Neural cell (in vitro differentiated cells): ENCODE measurements around the gene CSF2. TPM values are rescaled to one million over a fixed set of nuclear protein-coding genes. Genes with fewer than 3 reads are reported as not detected.

Experiments
- polyA plus RNA-seq: library from polyadenylated mRNA; depleted of rRNA; stranded (reverse); fragments of >200 nt; gene quantifications from 2 replicates; pipeline ENCODE4 v1.2.3, GENCODE V29; 2014
- small RNA-seq, 3 experiments: library from RNA; depleted of rRNA; stranded (forward); fragments of <200 nt; gene quantifications; one replicate each; pipeline ENCODE3, GENCODE V24; 2012

Gene CSF2
- polyA plus RNA-seq, 1 donor from 2014 or later: not detected

Small RNA genes lying within 50 kb of the gene (small RNA-seq; reads per million reads assigned to genes)
- 0 reads per million in 3 experiments for gene RF00285

Other genes with a start within 250 kb of the CSF2 start
- gene MEIKIN, start 128.1 kb upstream of the CSF2 start, polyA plus RNA-seq: not detected in 2 replicates
- 30.5 and 39.0 TPM in 2 replicates for gene ACSL6, start 62.1 kb upstream of the CSF2 start, polyA plus RNA-seq
- not detected in 2 replicates for gene IL3, start 13.1 kb upstream of the CSF2 start, polyA plus RNA-seq
- 1.4 and 1.8 TPM in 2 replicates for gene P4HA2, start 154.1 kb downstream of the CSF2 start, polyA plus RNA-seq
- not detected in 2 replicates for gene PDLIM4, start 183.9 kb downstream of the CSF2 start, polyA plus RNA-seq
- 1.0 and 2.0 TPM in 2 replicates for gene SLC22A4, start 220.6 kb downstream of the CSF2 start, polyA plus RNA-seq